ENCODE data around the gene DEFB116. TPM values are rescaled to one million over a fixed set of nuclear protein-coding genes. Genes with fewer than 3 reads are reported as not detected.

Gene DEFB116
- total RNA-seq (2021; ENCODE audit: unreplicated experiment) (not detected), Bru-seq, nascent RNA (not detected), BruChase-seq, experiment 1, labeled RNA remaining after a 2-hour chase (percentile 11 among the genes with signal in this experiment), BruChase-seq, experiment 2, labeled RNA remaining after a 6-hour chase (percentile 25 among the genes with signal in this experiment)
- not detected for polyA plus RNA-seq (2012; ENCODE audit: insufficient read length)
- long read RNA-seq, result 0 reads

- in situ Hi-C loops (cut with HindIII; ENCODE audit: low pct_unique_long_range_greater_than_20kb, low sequenced_read_pairs), result no loop called here
- POLR2A ChIA-PET, result no interaction called here
- no peak within 1 kb of the TSS for H3K27ac ChIP-seq (ENCODE audit: low read length)
- no TSS peak for BruUV-seq (replicated peaks)
- no peaks in the 10 kb centered on the region for H3K4me1 ChIP-seq (ENCODE audit: control insufficient read depth, insufficient read depth, low read length)
- H3K9me3 ChIP-seq (ENCODE audit: control insufficient read depth, insufficient read depth, low read depth, low read length), result no peaks in the 10 kb centered on the region
- CTCF ChIA-PET, result no interaction called here
- ATAC-seq (no peak), DNase-seq (ENCODE audit: low read depth, low spot score) (no peak)
- H3K27me3 ChIP-seq (ENCODE audit: control insufficient read depth, insufficient read depth, low read length), result no peaks in the 10 kb centered on the region
- intact Hi-C loops (cut with micrococcal nuclease; ENCODE audit: unreplicated experiment), result loop anchor here (5.0 kb wide), 1 partner anchor 49 kb away; no protein-coding TSS in a partner anchor
- no peaks in the 10 kb centered on the region for H3K36me3 ChIP-seq (ENCODE audit: control insufficient read depth, insufficient read depth, low read length)
- TF ChIP-seq CTCF (IDR thresholded peaks at IDR 0.05), result no peak
- no peak for TF ChIP-seq POLR2AphosphoS5 (IDR thresholded peaks at IDR 0.05; ENCODE audit: low read depth, low read length)
- TF ChIP-seq REST (IDR thresholded peaks at IDR 0.05; ENCODE audit: insufficient read depth in 1 of 2, low read depth in 2 of 2, low read length in 1 of 2), result no peak
- TF ChIP-seq SIN3A (IDR thresholded peaks at IDR 0.05; ENCODE audit: borderline replicate concordance, insufficient read depth, low read depth, low read length), result no peak
- TF ChIP-seq TCF7L2 (IDR thresholded peaks at IDR 0.05; ENCODE audit: low read depth, low read length), result no peak
- no peak within 1 kb of the TSS for H3K4me3 ChIP-seq (ENCODE audit: low read depth in 2 of 2, low read length in 2 of 2)
Observed at GRCh38 chr20:31308535-31309162, at the start of gene DEFB116. TSS of gene DEFB116 (minus strand) at chr20:31308585. CDS start at chr20:31308585, 0 bp downstream.

GRCh38 chr20:31355981-31356380, 47.6 kb upstream of the DEFB116 start:
- in situ Hi-C loops (cut with HindIII; ENCODE audit: low pct_unique_long_range_greater_than_20kb, low sequenced_read_pairs) (no loop called here), intact Hi-C loops (cut with micrococcal nuclease; ENCODE audit: unreplicated experiment) (loop anchor here (5.0 kb wide), 1 partner anchor 49 kb away; the partner anchor contains the start of gene DEFB116)
- CTCF ChIA-PET, result no interaction called here
- TF ChIP-seq TCF7L2 (IDR thresholded peaks at IDR 0.05; ENCODE audit: low read depth, low read length) (no peak), REST (IDR thresholded peaks at IDR 0.05; ENCODE audit: insufficient read depth in 1 of 2, low read depth in 2 of 2, low read length in 1 of 2) (no peak), POLR2AphosphoS5 (IDR thresholded peaks at IDR 0.05; ENCODE audit: low read depth, low read length) (no peak), SIN3A (IDR thresholded peaks at IDR 0.05; ENCODE audit: borderline replicate concordance, insufficient read depth, low read depth, low read length) (no peak), CTCF (IDR thresholded peaks at IDR 0.05) (no peak)
- Histone ChIP-seq H3K4me3 (ENCODE audit: low read depth in 2 of 2, low read length in 2 of 2) (no peak overlapping the region), H3K9me3 (ENCODE audit: control insufficient read depth, insufficient read depth, low read depth, low read length) (no peaks in the 10 kb centered on the region), H3K27me3 (ENCODE audit: control insufficient read depth, insufficient read depth, low read length) (peaks cover 7% of the 10 kb centered on the region; the same call in 1 of the 2 replicates), H3K27ac (ENCODE audit: low read length) (no peak overlapping the region), H3K4me1 (ENCODE audit: control insufficient read depth, insufficient read depth, low read length) (no peaks in the 10 kb centered on the region), H3K36me3 (ENCODE audit: control insufficient read depth, insufficient read depth, low read length) (no peaks in the 10 kb centered on the region)
- POLR2A ChIA-PET, result no interaction called here
- no TSS peak for BruUV-seq (replicated peaks)
- DNase-seq (ENCODE audit: low read depth, low spot score), result no peak
- ATAC-seq, result no peak
